ENCODE data around the gene OST4. TPM values are rescaled to one million over a fixed set of nuclear protein-coding genes. Genes with fewer than 3 reads are reported as not detected.

OST4 gene
- total and polyA plus RNA-seq, 12 donors: 174 to 617 (median 402) TPM

- WGBS, 4 donors: 52 to 62% (median 56%) methylated on average over 4 of the region's 4 CpGs
- Histone ChIP-seq H3K36me3 (replicated peaks in 1 of 2) (peaks cover 0 to 5% of the 10 kb centered on the region in 2 donors), H3K4me3 (no peak overlapping the region), H3K27me3 (no peaks in the 10 kb centered on the region), H3K27ac (peak overlapping the region in 2 of 5 donors; percentile 29 to 71), H3K9me3 (replicated peaks in 1 of 3) (no peaks in the 10 kb centered on the region), H3K4me1 (replicated peaks in 1 of 2) (peaks cover 9 to 41% of the 10 kb centered on the region in 2 donors)
- TF ChIP-seq POLR2A (IDR thresholded peaks at IDR 0.05) (no peak), CTCF (IDR thresholded peaks at IDR 0.05) (no peak)
- intact Hi-C loops (cut with DNase I): no loop called here
- peak in 1 of 7 donors; percentile 47 for DNase-seq
These were observed 3.5 kb upstream of the OST4 start for GRCh38 chr2:27074738-27075565.

- WGBS, 4 donors: 35 to 46% (median 40%) methylated on average over 2 of the region's 2 CpGs
- H3K9me3 ChIP-seq (replicated peaks in 1 of 3): no peaks in the 10 kb centered on the region
- TF ChIP-seq POLR2A (IDR thresholded peaks at IDR 0.05): no peak
- no peak for TF ChIP-seq CTCF (IDR thresholded peaks at IDR 0.05)
- no peak overlapping the region for H3K4me3 ChIP-seq
- DNase-seq: no peak
- no peaks in the 10 kb centered on the region for H3K27me3 ChIP-seq
- H3K36me3 ChIP-seq (replicated peaks in 1 of 2): peaks cover 0 to 16% of the 10 kb centered on the region in 2 donors
- peak overlapping the region in 2 of 5 donors; percentile 29 to 71 for H3K27ac ChIP-seq
- H3K4me1 ChIP-seq (replicated peaks in 1 of 2): peaks cover 16 to 50% of the 10 kb centered on the region in 2 donors
- intact Hi-C loops (cut with DNase I): no loop called here
These were observed 2.3 kb upstream of the OST4 start for GRCh38 chr2:27073782-27074181.

GRCh38 chr2:27072920-27073319 lies 1.5 kb upstream of the OST4 start:
- DNase-seq: no peak
- peak overlapping the region in 3 of 5 donors; percentile 38 to 95 (median 83) for H3K27ac ChIP-seq
- TF ChIP-seq CTCF (IDR thresholded peaks at IDR 0.05) (no peak), POLR2A (IDR thresholded peaks at IDR 0.05) (no peak)
- peaks cover 16 to 52% of the 10 kb centered on the region in 2 donors for H3K4me1 ChIP-seq (replicated peaks in 1 of 2)
- intact Hi-C loops (cut with DNase I): no loop called here
- no peak overlapping the region for H3K4me3 ChIP-seq
- H3K9me3 ChIP-seq (replicated peaks in 1 of 3): no peaks in the 10 kb centered on the region
- 74 to 100% (median 82%) methylated on average over 4 to 5 of the region's 5 CpGs for WGBS, 4 donors
- H3K27me3 ChIP-seq: no peaks in the 10 kb centered on the region
- H3K36me3 ChIP-seq (replicated peaks in 1 of 2): peaks cover 0 to 24% of the 10 kb centered on the region in 2 donors

GRCh38 chr2:27071990-27072830 lies 756 bp upstream of the OST4 start:
- no peaks in the 10 kb centered on the region for H3K27me3 ChIP-seq
- no peak for TF ChIP-seq CTCF (IDR thresholded peaks at IDR 0.05)
- TF ChIP-seq POLR2A (IDR thresholded peaks at IDR 0.05): no peak
- H3K9me3 ChIP-seq (replicated peaks in 1 of 3): no peaks in the 10 kb centered on the region
- H3K36me3 ChIP-seq (replicated peaks in 1 of 2): peaks cover 0 to 32% of the 10 kb centered on the region in 2 donors
- H3K4me3 ChIP-seq: peak overlapping the region in 3 of 4 donors; percentile 79 to 98 (median 82)
- peak overlapping the region in 4 of 5 donors; percentile 38 to 95 (median 84) for H3K27ac ChIP-seq
- H3K4me1 ChIP-seq (replicated peaks in 1 of 2): peaks cover 16 to 46% of the 10 kb centered on the region in 2 donors
- intact Hi-C loops (cut with DNase I): no loop called here
- peak in 4 of 7 donors; percentile 54 to 76 (median 58) for DNase-seq
- WGBS, 4 donors: 5 to 10% (median 8%) methylated on average over 26 to 34 of the region's 34 CpGs

All from adrenal gland (tissue), 12 donors.